ENCODE measurements around the gene ARPC1B. TPM values are rescaled to one million over a fixed set of nuclear protein-coding genes. Genes with fewer than 3 reads are reported as not detected.

The ARPC1B gene
- total and polyA plus RNA-seq, 9 of the 15 experiments (the other 6 are each of a cell fraction or from before 2014, with no cell fraction given), result 6.7 to 357 (median 211) TPM

GRCh38 chr7:99395616-99396327, 21.2 kb downstream of the ARPC1B start:
- CTCF ChIA-PET (ENCODE audit: low intra/inter-chr PET ratio), result no interaction called here
- Histone ChIP-seq H3K27me3 (ENCODE audit: control insufficient read depth in 2 of 2, insufficient read depth in 2 of 2, low read length in 2 of 2) (no peaks in the 10 kb centered on the region), H3K79me2 (ENCODE audit: control insufficient read depth, insufficient read depth, low read length) (no peaks in the 10 kb centered on the region), H3K9me3 (replicated peaks; ENCODE audit: control insufficient read depth, insufficient read depth, low read depth, low read length) (no peaks in the 10 kb centered on the region), H3K27ac (ENCODE audit: extremely low read depth, low read depth, low read length) (no peak overlapping the region), H3K9me1 (ENCODE audit: control insufficient read depth, insufficient read depth, low read length) (no peaks in the 10 kb centered on the region), H3K4me3 (no peak overlapping the region), H3K36me3 (ENCODE audit: control insufficient read depth, insufficient read depth, low read length) (peaks cover 96% of the 10 kb centered on the region), H4K20me1 (replicated peaks; ENCODE audit: control insufficient read depth, insufficient read depth, low read length) (peaks cover 28% of the 10 kb centered on the region; the same call in 1 of the 2 replicates), H3K4me1 (replicated peaks in 1 of 2; ENCODE audit: control insufficient read depth in 2 of 2, insufficient read depth in 2 of 2, low read length in 2 of 2) (peaks cover 0 to 32% of the 10 kb centered on the region in 2 experiments; a peak in 2 of 5 replicates), H3K9ac (ENCODE audit: insufficient read depth in 1 of 2, low read depth in 2 of 2, low read length in 2 of 2) (peak overlapping the region in 1 of 2 experiments; percentile 65; a peak in 2 of 4 replicates), H2AFZ (ENCODE audit: low read depth, low read length) (no peak overlapping the region), H3K4me2 (ENCODE audit: insufficient read depth, low read length) (no peak overlapping the region)
- in situ Hi-C loops (cut with MboI) (no loop called here), intact Hi-C loops (cut with micrococcal nuclease) (no loop called here)
- POLR2A ChIA-PET, result interaction anchor here (0.6 to 4.7 kb wide), 4 partner anchors 9 to 224 kb away, joined by 3 to 35 read pairs (median 5); partner anchors contain the start of genes BUD31 and PDAP1
- ATAC-seq (peak; percentile 9; the same call in 1 of the 3 replicates), DNase-seq (ENCODE audit: extremely low read depth in 1 of 4, low spot score in 3 of 4) (no peak), FAIRE-seq (no peak)
- TSS peak; percentile 92 for BruUV-seq (replicated peaks)
- WGBS (ENCODE audit: insufficient coverage, low coverage, missing lambda C conversion rate), result 92% methylated on average over 14 of the region's 14 CpGs
- no peak for TF ChIP-seq ZNF766 (CRISPR knock-in tag; conservative IDR thresholded peaks at IDR 0.05)
- TF ChIP-seq TEAD4 (IDR thresholded peaks at IDR 0.05; ENCODE audit: low read length), result no peak
- no peak for TF ChIP-seq TEAD4 (CRISPR knock-in tag; IDR thresholded peaks at IDR 0.05; ENCODE audit: borderline replicate concordance)
- TF ChIP-seq ZNF695 (CRISPR knock-in tag; IDR thresholded peaks at IDR 0.05), result no peak
- TF ChIP-seq POLR2G (IDR thresholded peaks at IDR 0.05; ENCODE audit: low read depth, low read length), result peak; percentile 71
- TF ChIP-seq RBM34 (IDR thresholded peaks at IDR 0.05; ENCODE audit: borderline replicate concordance, insufficient read depth, low read length), result no peak
- TF ChIP-seq CBX1 (IDR thresholded peaks at IDR 0.05; ENCODE audit: low read depth), result no peak
- TF ChIP-seq MEIS2 (IDR thresholded peaks at IDR 0.05; ENCODE audit: partially characterized antibody), result no peak
- TF ChIP-seq CHCHD3 (CRISPR knock-in tag; IDR thresholded peaks at IDR 0.05), result no peak
- no peak for TF ChIP-seq ATF7 (IDR thresholded peaks at IDR 0.05)
- TF ChIP-seq RNF219 (CRISPR knock-in tag; IDR thresholded peaks at IDR 0.05), result no peak
- TF ChIP-seq OTX1 (CRISPR knock-in tag; IDR thresholded peaks at IDR 0.05), result no peak
- TF ChIP-seq ATF4 (CRISPR knock-in tag; IDR thresholded peaks at IDR 0.05), result 0 out of 2 replicates have a peak, but pooled peaks have one; percentile 10
- no peak for TF ChIP-seq ZNF41 (CRISPR knock-in tag; conservative IDR thresholded peaks at IDR 0.05)
- TF ChIP-seq CTBP1 (IDR thresholded peaks at IDR 0.05; ENCODE audit: borderline replicate concordance), result no peak
- TF ChIP-seq RBFOX2 (IDR thresholded peaks at IDR 0.05; ENCODE audit: low read depth, low read length), result peak; percentile 59
- TF ChIP-seq SMARCC2 (IDR thresholded peaks at IDR 0.05; ENCODE audit: low read depth), result no peak
- TF ChIP-seq POLR2A (conservative IDR thresholded peaks at IDR 0.05), result peak; percentile 76
- TF ChIP-seq, protein P1, sequence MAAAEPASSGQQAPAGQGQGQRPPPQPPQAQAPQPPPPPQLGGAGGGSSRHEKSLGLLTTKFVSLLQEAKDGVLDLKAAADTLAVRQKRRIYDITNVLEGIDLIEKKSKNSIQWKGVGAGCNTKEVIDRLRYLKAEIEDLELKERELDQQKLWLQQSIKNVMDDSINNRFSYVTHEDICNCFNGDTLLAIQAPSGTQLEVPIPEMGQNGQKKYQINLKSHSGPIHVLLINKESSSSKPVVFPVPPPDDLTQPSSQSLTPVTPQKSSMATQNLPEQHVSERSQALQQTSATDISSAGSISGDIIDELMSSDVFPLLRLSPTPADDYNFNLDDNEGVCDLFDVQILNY (CRISPR knock-in tag; IDR thresholded peaks at IDR 0.05), result no peak
- peak; percentile 61 for TF ChIP-seq SUPT5H (IDR thresholded peaks at IDR 0.05)
- TF ChIP-seq SNIP1 (IDR thresholded peaks at IDR 0.05; ENCODE audit: low read depth), result no peak

Measured in K562 (cell line).